Urothelium cell line (cell line): ENCODE results near the gene RTN1.
A peak's percentile ranks its signal among the peaks of the same experiment; 100 is the strongest.

Experiments
- DNase-seq: peaks from one replicate; pipeline ENCODE4 v3.0.0; 2011; ENCODE audit warnings: low spot score, mixed read lengths
- FAIRE-seq: peaks from 2 replicates; lab custom pipeline; 2011; peaks lifted over from hg19 to GRCh38; lab: Jason Lieb, UNC

The RTN1 gene

DNA sequence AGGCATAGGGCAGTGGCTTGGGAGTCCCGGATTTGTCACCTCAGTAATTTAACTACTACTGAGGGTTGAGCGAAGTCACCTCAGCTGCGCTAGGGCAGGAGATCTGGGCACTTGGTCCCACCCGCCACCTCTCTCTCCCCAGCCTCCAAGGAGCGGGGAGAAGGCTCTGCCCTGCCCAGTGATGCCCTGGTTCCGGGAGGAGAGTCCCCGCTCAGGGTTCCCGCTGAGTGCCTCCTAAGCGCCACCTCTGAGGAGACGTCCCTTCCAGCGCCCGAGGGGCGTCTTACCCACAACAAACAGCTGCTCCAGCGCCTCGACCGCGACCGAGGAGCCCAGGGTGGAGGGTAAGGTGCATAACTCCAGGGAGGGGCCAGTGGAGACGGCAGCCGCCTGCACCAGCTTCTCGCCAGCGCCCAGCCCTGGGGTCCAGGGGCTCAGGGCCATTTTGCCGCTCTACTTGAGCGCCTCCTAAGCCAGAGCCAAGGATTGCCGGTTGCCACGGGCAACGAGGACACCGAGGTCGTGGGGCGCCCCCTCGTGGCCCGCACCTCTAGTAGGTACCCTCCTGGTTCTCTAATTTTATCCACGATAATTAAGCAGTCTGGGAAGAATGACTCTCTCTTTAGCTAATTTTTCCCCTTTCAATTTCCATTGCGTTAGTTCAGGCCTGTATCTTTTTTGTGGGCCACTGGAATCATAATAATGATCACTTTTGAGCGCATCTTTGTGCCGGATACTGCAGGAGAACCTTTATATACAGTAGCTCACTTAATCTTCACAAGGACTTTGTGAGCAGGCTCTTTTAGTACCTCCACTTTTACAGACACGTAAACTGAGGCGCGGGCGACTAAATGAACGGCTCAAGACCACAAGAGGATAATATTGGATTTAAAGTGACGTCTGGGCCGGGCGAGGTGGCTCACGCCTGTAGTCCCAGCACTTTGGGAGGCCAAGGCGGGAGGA lies 294.0 kb downstream of the RTN1 start, which contains the start of gene CCDC175:
Gene CCDC175, minus strand, starts transcription at position 481 of the 963 bp plus-strand sequence. Its CDS starts 37 bp downstream, at position 444.
- peak; percentile 97 for DNase-seq
- FAIRE-seq: peak; percentile 93

DNA sequence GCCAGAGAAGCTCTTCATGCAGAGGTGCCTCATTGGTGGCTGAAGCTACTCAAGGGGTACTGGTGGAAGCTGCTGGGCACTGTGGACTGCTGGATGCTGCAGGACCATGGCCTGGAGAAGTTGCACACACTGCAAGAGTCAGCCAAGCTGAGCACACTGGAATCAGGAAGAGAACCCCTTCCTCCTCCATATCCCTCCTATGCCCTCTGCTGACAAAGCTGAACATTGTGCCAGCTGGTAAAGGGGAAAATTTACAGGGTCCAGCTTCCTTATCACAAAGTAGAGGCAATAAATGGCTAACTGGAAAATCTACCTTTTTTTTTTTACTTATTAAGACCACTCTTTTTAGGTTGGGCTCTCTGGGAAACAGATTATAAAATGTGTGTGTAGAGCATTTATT lies 300.5 kb downstream of the RTN1 start:
- no peak for FAIRE-seq
- DNase-seq: no peak

GRCh38 chr14:59566725-59567124 lies 303.9 kb downstream of the RTN1 start:
- FAIRE-seq (peak; percentile 56), DNase-seq (peak; percentile 40)

GRCh38 chr14:59566296-59566695 lies 304.3 kb downstream of the RTN1 start:
- DNase-seq (no peak), FAIRE-seq (no peak)

GRCh38 chr14:59565087-59565486 lies 305.5 kb downstream of the RTN1 start:
- DNase-seq: no peak
- FAIRE-seq: no peak

- DNase-seq: no peak
- peak; percentile 58 for FAIRE-seq
Measured at GRCh38 chr14:59564366-59564765, 306.2 kb downstream of the RTN1 start.

- no peak for DNase-seq
- FAIRE-seq: no peak
Measured at GRCh38 chr14:59547310-59547709, 323.3 kb downstream of the RTN1 start.
